ENCODE data around the gene OSBPL10.
A peak's percentile ranks its signal among the peaks of the same experiment; 100 is the strongest.

The OSBPL10 gene

DNA sequence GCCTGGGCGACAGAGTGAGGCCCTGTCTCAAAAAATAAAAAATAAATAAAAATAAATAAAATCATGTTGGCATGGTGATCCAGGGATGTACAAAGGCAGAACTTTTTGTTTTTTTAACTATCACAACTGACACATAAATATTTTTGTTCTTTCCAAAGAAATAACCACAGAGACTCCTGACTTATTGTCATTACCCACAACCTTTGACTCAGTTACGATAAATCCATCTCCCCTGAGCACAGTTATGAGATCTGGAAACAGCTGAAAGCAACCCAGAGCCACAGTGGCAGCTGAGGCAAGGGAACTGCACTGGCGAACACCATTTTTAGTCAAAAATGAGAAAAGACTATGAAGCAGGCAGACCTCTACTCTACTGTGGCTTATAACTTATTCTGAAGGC is 24.0 kb downstream of the OSBPL10 start:
- intact Hi-C loops (cut with DNase I; ENCODE audit: low total_unique reads), result no loop called here
- Histone ChIP-seq H3K9me3 (peaks cover 0 to 12% (median 9%) of the 10 kb centered on the region in 3 donors), H3K4me1 (peaks cover 0 to 40% (median 24%) of the 10 kb centered on the region in 4 donors), H3K4me3 (no peak overlapping the region), H3K27me3 (no peaks in the 10 kb centered on the region), H3K27ac (peak overlapping the region; percentile 11 to 83), H3K36me3 (peaks cover 0 to 3% (median 0%) of the 10 kb centered on the region in 3 donors)
- DNase-seq, result no peak
- TF ChIP-seq, protein P1, sequence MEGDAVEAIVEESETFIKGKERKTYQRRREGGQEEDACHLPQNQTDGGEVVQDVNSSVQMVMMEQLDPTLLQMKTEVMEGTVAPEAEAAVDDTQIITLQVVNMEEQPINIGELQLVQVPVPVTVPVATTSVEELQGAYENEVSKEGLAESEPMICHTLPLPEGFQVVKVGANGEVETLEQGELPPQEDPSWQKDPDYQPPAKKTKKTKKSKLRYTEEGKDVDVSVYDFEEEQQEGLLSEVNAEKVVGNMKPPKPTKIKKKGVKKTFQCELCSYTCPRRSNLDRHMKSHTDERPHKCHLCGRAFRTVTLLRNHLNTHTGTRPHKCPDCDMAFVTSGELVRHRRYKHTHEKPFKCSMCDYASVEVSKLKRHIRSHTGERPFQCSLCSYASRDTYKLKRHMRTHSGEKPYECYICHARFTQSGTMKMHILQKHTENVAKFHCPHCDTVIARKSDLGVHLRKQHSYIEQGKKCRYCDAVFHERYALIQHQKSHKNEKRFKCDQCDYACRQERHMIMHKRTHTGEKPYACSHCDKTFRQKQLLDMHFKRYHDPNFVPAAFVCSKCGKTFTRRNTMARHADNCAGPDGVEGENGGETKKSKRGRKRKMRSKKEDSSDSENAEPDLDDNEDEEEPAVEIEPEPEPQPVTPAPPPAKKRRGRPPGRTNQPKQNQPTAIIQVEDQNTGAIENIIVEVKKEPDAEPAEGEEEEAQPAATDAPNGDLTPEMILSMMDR (IDR thresholded peaks at IDR 0.05), result no peak

DNA sequence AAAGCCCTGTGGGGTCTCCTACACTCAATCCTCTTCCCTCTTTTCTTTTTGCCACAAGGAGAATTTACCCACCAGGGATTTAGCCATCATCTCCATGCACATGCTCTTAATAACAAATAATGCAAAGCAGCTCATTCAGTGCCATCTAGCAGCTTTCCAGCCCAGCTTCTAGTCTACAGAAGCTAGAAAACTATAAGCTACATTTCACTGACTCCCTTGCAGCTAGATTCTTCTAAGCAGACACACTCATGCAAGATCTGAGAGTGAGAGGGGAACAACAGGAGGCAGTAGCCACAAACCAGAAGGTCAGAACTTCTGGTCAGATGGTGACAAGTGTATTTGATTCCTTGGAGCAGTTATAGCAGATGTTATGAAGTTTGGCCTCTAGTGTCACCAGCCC is 25.5 kb downstream of the OSBPL10 start:
- TF ChIP-seq, protein P1 (IDR thresholded peaks at IDR 0.05), result no peak
- peaks cover 0 to 3% (median 0%) of the 10 kb centered on the region in 3 donors for H3K36me3 ChIP-seq
- no peak overlapping the region for H3K4me3 ChIP-seq
- peaks cover 0 to 12% (median 9%) of the 10 kb centered on the region in 3 donors for H3K9me3 ChIP-seq
- H3K4me1 ChIP-seq, result peaks cover 0 to 29% (median 16%) of the 10 kb centered on the region in 4 donors
- no peak overlapping the region for H3K27ac ChIP-seq
- intact Hi-C loops (cut with DNase I; ENCODE audit: low total_unique reads), result no loop called here
- no peak for DNase-seq
- H3K27me3 ChIP-seq, result no peaks in the 10 kb centered on the region

DNA sequence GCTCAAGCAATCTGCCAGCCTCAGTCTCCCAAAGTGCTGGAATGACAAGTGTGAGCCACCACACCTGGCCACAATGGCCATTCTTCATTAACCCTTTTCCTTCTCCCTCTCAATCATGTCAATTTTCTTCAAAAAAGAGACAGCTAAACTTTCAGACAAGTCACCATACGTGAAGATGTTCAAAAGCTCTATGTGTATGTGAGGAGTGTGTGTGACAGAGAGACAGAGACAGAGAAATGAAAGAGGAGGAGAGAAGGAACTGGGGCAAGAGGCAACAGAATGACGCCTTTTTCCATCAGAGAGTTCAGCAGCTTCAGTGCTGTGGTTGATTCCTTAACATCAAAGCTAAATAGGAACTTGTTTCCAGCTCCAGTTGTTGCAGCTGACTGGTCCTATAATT is 27.4 kb downstream of the OSBPL10 start:
- TF ChIP-seq, protein P1 (IDR thresholded peaks at IDR 0.05), result no peak
- Histone ChIP-seq H3K4me1 (peaks cover 0 to 15% (median 7%) of the 10 kb centered on the region in 4 donors), H3K27ac (no peak overlapping the region), H3K36me3 (peaks cover 0 to 3% (median 0%) of the 10 kb centered on the region in 3 donors), H3K27me3 (no peaks in the 10 kb centered on the region), H3K4me3 (no peak overlapping the region), H3K9me3 (peaks cover 0 to 12% (median 9%) of the 10 kb centered on the region in 3 donors)
- intact Hi-C loops (cut with DNase I; ENCODE audit: low total_unique reads), result no loop called here
- DNase-seq, result no peak

DNA sequence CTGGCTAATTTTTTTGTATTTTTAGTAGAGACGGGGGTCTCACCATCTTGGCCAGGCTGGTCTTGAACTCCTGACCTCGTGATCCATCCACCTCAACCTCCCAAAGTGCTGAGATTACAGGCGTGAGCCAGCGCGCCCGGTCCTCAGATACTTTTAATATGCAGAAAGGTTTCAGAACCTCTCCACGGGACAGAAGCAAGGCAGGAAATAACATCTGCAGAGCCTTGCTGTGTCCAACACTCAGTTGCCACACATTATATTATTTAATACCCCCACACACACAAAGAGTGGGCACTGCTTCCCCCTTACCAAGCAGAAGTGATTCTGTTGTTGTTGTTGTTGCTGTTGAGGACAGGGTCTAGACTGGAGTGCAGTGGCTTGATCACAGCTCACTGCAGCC is 28.0 kb downstream of the OSBPL10 start:
- H3K4me3 ChIP-seq, result no peak overlapping the region
- H3K9me3 ChIP-seq, result peaks cover 0 to 12% (median 9%) of the 10 kb centered on the region in 3 donors
- DNase-seq, result no peak
- H3K27ac ChIP-seq, result no peak overlapping the region
- peaks cover 0 to 3% (median 0%) of the 10 kb centered on the region in 3 donors for H3K36me3 ChIP-seq
- peaks cover 0 to 10% (median 6%) of the 10 kb centered on the region in 4 donors for H3K4me1 ChIP-seq
- no peaks in the 10 kb centered on the region for H3K27me3 ChIP-seq
- TF ChIP-seq, protein P1 (IDR thresholded peaks at IDR 0.05), result no peak
- intact Hi-C loops (cut with DNase I; ENCODE audit: low total_unique reads), result no loop called here

DNA sequence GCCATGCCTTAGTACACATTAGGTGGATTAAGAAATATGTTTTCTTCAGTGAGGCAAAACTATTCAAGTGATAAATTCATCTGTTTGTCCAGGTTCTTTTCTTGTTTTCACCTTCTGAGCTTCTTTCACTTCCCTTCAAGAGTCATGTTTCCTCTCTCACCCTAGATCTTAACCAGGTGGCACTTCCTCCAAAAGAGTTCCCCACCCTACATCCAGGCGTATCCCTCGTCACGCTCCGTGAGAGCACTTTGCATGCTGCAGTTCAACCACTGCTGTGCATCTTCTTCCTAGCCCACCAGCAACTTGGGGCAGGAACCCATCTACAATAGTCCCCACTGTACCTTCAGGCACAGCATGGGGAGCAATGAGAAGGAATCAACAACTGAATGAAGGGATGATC is 28.9 kb downstream of the OSBPL10 start:
- TF ChIP-seq, protein P1 (IDR thresholded peaks at IDR 0.05), result no peak
- Histone ChIP-seq H3K27me3 (no peaks in the 10 kb centered on the region), H3K36me3 (peaks cover 0 to 3% (median 0%) of the 10 kb centered on the region in 3 donors), H3K9me3 (peaks cover 0 to 12% (median 9%) of the 10 kb centered on the region in 3 donors), H3K4me3 (no peak overlapping the region), H3K4me1 (peaks cover 0 to 9% (median under 1%) of the 10 kb centered on the region in 4 donors), H3K27ac (no peak overlapping the region)
- DNase-seq, result no peak
- intact Hi-C loops (cut with DNase I; ENCODE audit: low total_unique reads), result no loop called here

DNA sequence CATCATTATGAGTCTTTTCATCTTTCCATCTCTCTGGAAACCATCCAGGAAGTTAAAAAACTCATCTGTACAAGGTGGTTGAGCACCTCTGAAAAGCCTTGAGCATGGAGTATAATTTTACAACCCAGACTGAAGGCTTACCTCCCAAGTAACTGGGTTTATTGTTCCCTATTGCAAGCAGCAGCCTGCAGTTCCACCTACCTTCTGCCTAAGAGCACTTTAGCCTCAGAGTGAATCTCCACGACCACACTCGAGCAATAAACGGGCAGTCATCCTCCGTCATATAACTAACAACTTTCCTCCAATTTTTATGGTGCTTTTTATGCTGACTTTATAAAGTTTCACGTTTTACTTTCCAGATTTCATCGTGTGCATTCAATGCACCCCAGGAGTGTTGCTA is 32.8 kb downstream of the OSBPL10 start:
- H3K27me3 ChIP-seq, result no peaks in the 10 kb centered on the region
- H3K4me1 ChIP-seq, result peaks cover 0 to 9% (median 3%) of the 10 kb centered on the region in 4 donors
- H3K9me3 ChIP-seq, result no peaks in the 10 kb centered on the region
- H3K4me3 ChIP-seq, result no peak overlapping the region
- DNase-seq, result no peak
- H3K27ac ChIP-seq, result no peak overlapping the region
- intact Hi-C loops (cut with DNase I; ENCODE audit: low total_unique reads), result no loop called here
- TF ChIP-seq, protein P1 (IDR thresholded peaks at IDR 0.05), result no peak
- H3K36me3 ChIP-seq, result no peaks in the 10 kb centered on the region

Measured in tibial artery (tissue), 4 donors.